ENCODE data around the gene HPCAL1. TPM values are rescaled to one million over a fixed set of nuclear protein-coding genes. Genes with fewer than 3 reads are reported as not detected.

Gene HPCAL1
- total and polyA plus RNA-seq, 10 of the 15 experiments (the other 5 are each of a cell fraction or from before 2014, with no cell fraction given), result 0.40 to 12.8 (median 7.9) TPM

- TF ChIP-seq ZNF687 (IDR thresholded peaks at IDR 0.05), result no peak
- TF ChIP-seq ETV6 (conservative IDR thresholded peaks at IDR 0.05 in 1 of 2, IDR thresholded peaks at IDR 0.05 in 1 of 2; ENCODE audit: borderline replicate concordance in 1 of 2, low read depth in 1 of 2), result no peak
- TF ChIP-seq EZH2 (IDR thresholded peaks at IDR 0.05; ENCODE audit: borderline replicate concordance, control insufficient read depth, low read depth, low read length), result no peak
These were observed 15.6 kb downstream of the HPCAL1 start (continued) for GRCh38 chr2:10318345-10318744.

- peaks cover 4% of the 10 kb centered on the region for H3K4me1 ChIP-seq (ENCODE audit: control insufficient read depth, insufficient read depth, low read length)
- H2AFZ ChIP-seq (ENCODE audit: control insufficient read depth, low read depth, low read length), result no peak overlapping the region
- H4K20me1 ChIP-seq (ENCODE audit: control insufficient read depth, insufficient read depth), result no peaks in the 10 kb centered on the region
- FAIRE-seq (no peak), DNase-seq (ENCODE audit: low read depth, low spot score) (no peak), ATAC-seq (no peak)
- WGBS (ENCODE audit: insufficient coverage, insufficient replicate concordance, low lambda C conversion rate, missing lambda C conversion rate), result 39% methylated on average over 10 of the region's 10 CpGs
- intact Hi-C loops (cut with micrococcal nuclease; ENCODE audit: unreplicated experiment) (no loop called here), in situ Hi-C loops (cut with MboI) (no loop called here)
- ChIA-PET RAD21 (ENCODE audit: unreplicated experiment) (interaction anchor here (0.7 to 1.3 kb wide), 2 partner anchors 43 to 90 kb away, joined by 3 to 5 read pairs; no protein-coding TSS in a partner anchor), POLR2A (interaction anchor here (0.6 kb wide), 1 partner anchor 62 kb away, joined by 9 read pairs; no protein-coding TSS in a partner anchor), CTCF (interaction anchor here (0.5 kb wide), 1 partner anchor 15 kb away, joined by 3 read pairs; no protein-coding TSS in a partner anchor), SMC1A (ENCODE audit: uncharacterized antibody, unreplicated experiment) (interaction anchor here (1.1 kb wide), 1 partner anchor 13 kb away, joined by 3 read pairs; no protein-coding TSS in a partner anchor)
- H3K27ac ChIP-seq (ENCODE audit: control insufficient read depth, insufficient read depth), result no peak overlapping the region
- H3K9ac ChIP-seq (ENCODE audit: control insufficient read depth, insufficient read depth, low read length), result no peak overlapping the region
- no peaks in the 10 kb centered on the region for H3K79me2 ChIP-seq (ENCODE audit: control insufficient read depth, insufficient read depth, low read length)
- no peaks in the 10 kb centered on the region for H3K27me3 ChIP-seq (replicated peaks in 1 of 2; ENCODE audit: control insufficient read depth in 2 of 2, insufficient read depth in 2 of 2, low read length in 1 of 2)
- no peaks in the 10 kb centered on the region; the same call in 2 of the 3 replicates for H3K9me3 ChIP-seq (replicated peaks; ENCODE audit: control insufficient read depth, insufficient read depth, low read length)
- BruUV-seq (replicated peaks), result no TSS peak
- H3K36me3 ChIP-seq (ENCODE audit: control insufficient read depth in 2 of 2, insufficient read depth in 2 of 2, low read length in 1 of 2), result no peaks in the 10 kb centered on the region
- no peak for TF ChIP-seq SIX5 (IDR thresholded peaks at IDR 0.05; ENCODE audit: low read depth, low read length, severe bottlenecking)
- no peak for TF ChIP-seq SRF (IDR thresholded peaks at IDR 0.05; ENCODE audit: low read depth in 2 of 2, low read length in 2 of 2)
- TF ChIP-seq CEBPB (IDR thresholded peaks at IDR 0.05; ENCODE audit: borderline replicate concordance in 1 of 2, low read depth in 2 of 2, low read length in 2 of 2), result no peak
- no peak for TF ChIP-seq SP1 (IDR thresholded peaks at IDR 0.05; ENCODE audit: low read depth, low read length)
- no peak for TF ChIP-seq GATAD2B (conservative IDR thresholded peaks at IDR 0.05; ENCODE audit: low read depth)
- TF ChIP-seq ZBTB40 (IDR thresholded peaks at IDR 0.05; ENCODE audit: borderline replicate concordance), result no peak
- no peak for TF ChIP-seq POLR2AphosphoS2 (IDR thresholded peaks at IDR 0.05; ENCODE audit: low read depth, low read length)
- TF ChIP-seq POLR2AphosphoS5 (IDR thresholded peaks at IDR 0.05; ENCODE audit: low read length), result no peak
- TF ChIP-seq SMAD5 (IDR thresholded peaks at IDR 0.05; ENCODE audit: low read depth), result no peak
- no peak for TF ChIP-seq ZNF384 (IDR thresholded peaks at IDR 0.05; ENCODE audit: borderline replicate concordance, low read depth, low read length)
- no peak overlapping the region for H3K4me3 ChIP-seq
- H3K4me2 ChIP-seq (ENCODE audit: control insufficient read depth, insufficient read depth), result no peak overlapping the region
These were observed 17.3 kb downstream of the HPCAL1 start for GRCh38 chr2:10319892-10320574.
